ENCODE measurements around the gene DTD1.

DTD1 gene
- total RNA-seq = 7.0 to 10.4 (median 8.1) reads per million in 4 donors

GRCh38 chr20:18587665-18588573 lies at the start of gene DTD1:
TSS of gene DTD1 (plus strand) at chr20:18588054. CDS start at chr20:18588073, 19 bp downstream.
- peak; percentile 64 to 89 (median 71) for DNase-seq

- no peak for DNase-seq
Observed at GRCh38 chr20:18541741-18542140, 46.1 kb upstream of the DTD1 start.

- DNase-seq = no peak
Observed at GRCh38 chr20:18543216-18543615, 44.6 kb upstream of the DTD1 start.

- no peak for DNase-seq
Observed at GRCh38 chr20:18543932-18544331, 43.9 kb upstream of the DTD1 start.

- no peak for DNase-seq
Observed at GRCh38 chr20:18545566-18545965, 42.3 kb upstream of the DTD1 start.

- no peak for DNase-seq
Observed at GRCh38 chr20:18548465-18548864, 39.4 kb upstream of the DTD1 start.

GRCh38 chr20:18553746-18554145 lies 34.1 kb upstream of the DTD1 start:
- no peak for DNase-seq

GRCh38 chr20:18566892-18567738 lies 20.7 kb upstream of the DTD1 start, which contains the start of gene SMIM26:
TSS of gene SMIM26 (plus strand) at chr20:18567432. CDS start at chr20:18567479, 47 bp downstream.
- peak; percentile 81 to 96 (median 90) for DNase-seq

- no peak for DNase-seq
Observed at GRCh38 chr20:18567739-18568091, 20.1 kb upstream of the DTD1 start.

GRCh38 chr20:18571009-18571408 lies 16.8 kb upstream of the DTD1 start:
- no peak for DNase-seq

GRCh38 chr20:18571578-18571977 lies 16.3 kb upstream of the DTD1 start:
- no peak for DNase-seq

- DNase-seq = no peak
Observed at GRCh38 chr20:18577942-18578341, 9.9 kb upstream of the DTD1 start.

GRCh38 chr20:18578581-18578980 lies 9.3 kb upstream of the DTD1 start:
- no peak for DNase-seq

- no peak for DNase-seq
Observed at GRCh38 chr20:18580012-18580411, 7.8 kb upstream of the DTD1 start.

- no peak for DNase-seq
Observed at GRCh38 chr20:18585134-18585533, 2.7 kb upstream of the DTD1 start.

- no peak for DNase-seq
Observed at GRCh38 chr20:18588574-18588933, 700 bp downstream of the DTD1 start.

- no peak for DNase-seq
Observed at GRCh38 chr20:18589941-18590674, 2.3 kb downstream of the DTD1 start.

GRCh38 chr20:18596270-18596669 lies 8.4 kb downstream of the DTD1 start:
- no peak for DNase-seq

GRCh38 chr20:18609741-18610140 lies 21.9 kb downstream of the DTD1 start:
- no peak for DNase-seq

- no peak for DNase-seq
Observed at GRCh38 chr20:18611492-18611891, 23.6 kb downstream of the DTD1 start.

GRCh38 chr20:18613553-18613952 lies 25.7 kb downstream of the DTD1 start:
- no peak for DNase-seq

- DNase-seq = no peak
Observed at GRCh38 chr20:18614244-18614643, 26.4 kb downstream of the DTD1 start.

Measured in T-helper 1 cell (primary cell).